CD4-positive, alpha-beta T cell (primary cell): Measurements from ENCODE around the gene MFN1. TPM values are rescaled to one million over a fixed set of nuclear protein-coding genes. Genes with fewer than 3 reads are reported as not detected.

Experiments used
- ATAC-seq: fragments of 200-7000 bp; cut with Tn5 transposase; one replicate; pipeline ENCODE4 v1.10.0; 2022; ENCODE audit warnings: mild to moderate bottlenecking; ENCODE audit not compliant: poor library complexity
- CTCF ChIA-PET: fragments of 350-600 bp; sonication (Branson Sonifier 250); formaldehyde crosslinking; loops from one replicate; lab custom pipeline; 2021; ENCODE audit warnings: antibody characterized with exemption, inconsistent platforms; lab: Charles Lee
- POLR2A ChIA-PET: fragments of 350-600 bp; sonication (Branson Sonifier 250); formaldehyde crosslinking; loops from one replicate; lab custom pipeline; 2021; ENCODE audit warnings: antibody characterized with exemption, inconsistent platforms; lab: Charles Lee
- DNase-seq, 14 experiments: peaks; one replicate each; pipeline ENCODE4 v3.0.0-alpha.2; 2013 to 2020; ENCODE audit warnings: mixed read lengths in 2 of 14
- H3K27ac ChIP-seq, 2 donors: one replicate each; pipeline versions ENCODE4 v1.5.1 to v1.7.0; 2013; ENCODE audit warnings: low read length in 2 of 2, low read depth in 1 of 2, mild to moderate bottlenecking in 1 of 2
- H3K27me3 ChIP-seq, 2 experiments: 1 replicate in 1 of 2; 2 replicates in 1 of 2; pipeline versions ENCODE4 v1.6.1 to v1.7.0; 2013; ENCODE audit warnings: low read length in 2 of 2, control low read depth in 1 of 2, mild to moderate bottlenecking in 1 of 2, moderate library complexity in 1 of 2; ENCODE audit not compliant: insufficient read depth in 2 of 2, control insufficient read depth in 1 of 2
- H3K36me3 ChIP-seq: one replicate; pipeline ENCODE4 v1.6.1; 2013; ENCODE audit warnings: low read length, control low read depth; ENCODE audit not compliant: insufficient read depth
- H3K4me1 ChIP-seq: one replicate; pipeline ENCODE4 v1.6.1; 2013; ENCODE audit warnings: low read length, control low read depth; ENCODE audit not compliant: insufficient read depth
- H3K4me3 ChIP-seq: one replicate; pipeline ENCODE4 v1.5.1; 2013; ENCODE audit warnings: mild to moderate bottlenecking, low read length, moderate library complexity
- H3K9me3 ChIP-seq, 2 experiments: 1 replicate in 1 of 2; 2 replicates in 1 of 2; pipeline versions ENCODE4 v1.6.1 to v1.7.0; 2013; ENCODE audit warnings: low read length in 2 of 2, mild to moderate bottlenecking in 2 of 2, control low read depth in 1 of 2, moderate library complexity in 1 of 2; ENCODE audit not compliant: control insufficient read depth in 1 of 2, insufficient read depth in 1 of 2
- H3K27ac Mint-ChIP-seq: one replicate; pipeline ENCODE4 v1.8.0; 2020; ENCODE audit warnings: mixed read lengths
- H3K27me3 Mint-ChIP-seq: one replicate; pipeline ENCODE4 v1.8.0; 2021; ENCODE audit warnings: mixed read lengths
- H3K36me3 Mint-ChIP-seq: one replicate; pipeline ENCODE4 v1.8.0; 2021; ENCODE audit warnings: low read depth, mixed read lengths
- H3K4me1 Mint-ChIP-seq: one replicate; pipeline ENCODE4 v1.8.0; 2021; ENCODE audit warnings: low read depth, mixed read lengths
- H3K4me3 Mint-ChIP-seq: one replicate; pipeline ENCODE4 v1.8.0; 2020; ENCODE audit warnings: mild to moderate bottlenecking, mixed read lengths
- H3K9me3 Mint-ChIP-seq: one replicate; pipeline ENCODE4 v1.8.0; 2020; ENCODE audit warnings: mixed read lengths
- CTCF ChIP-seq: fragments of 200-600 bp; IDR thresholded peaks from one replicate; pipeline ENCODE4 v1.8.0; 2022; ENCODE audit warnings: antibody characterized with exemption, mild to moderate bottlenecking
- intact Hi-C, 2 experiments: fragments of 100-400 bp; cut with DNase I in 1 of 2; cut with micrococcal nuclease in 1 of 2; formaldehyde crosslinking; loops; one replicate each; pipeline versions ENCODE4 v1.15.1 to v1.9.0; 2023 to 2025; cut with DNase I, micrococcal nuclease
- total RNA-seq, 174 experiments: library from RNA in 2 of 174; stranded (reverse) in 2 of 174; gene quantifications; one replicate each; pipeline ENCODE4 v1.2.3 and lab custom pipeline; 2021 to 2026

Gene MFN1
- total RNA-seq, 2 experiments from 2014 or later: 20.7 to 26.1 TPM

DNA sequence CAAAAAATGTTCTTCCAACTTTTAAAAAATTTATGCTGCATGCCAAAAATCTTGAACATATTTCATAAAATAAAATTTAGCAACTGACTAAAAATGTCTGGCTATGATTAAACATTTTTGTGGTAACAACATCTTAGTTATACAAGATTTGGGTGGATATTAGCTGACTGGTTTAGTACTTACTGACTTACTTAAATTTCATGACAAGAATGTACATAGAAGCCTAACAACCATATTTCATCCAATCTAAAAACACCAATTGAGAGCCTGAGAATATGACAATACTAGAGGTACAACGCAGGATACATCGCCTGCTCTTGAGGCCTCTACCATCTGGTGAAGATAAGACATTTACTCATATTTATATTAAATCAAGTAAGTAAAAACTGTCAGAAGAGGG is 69.2 kb downstream of the MFN1 start:
- Mint-ChIP-seq H3K27ac (no peak overlapping the region), H3K36me3 (no peaks in the 10 kb centered on the region), H3K9me3 (no peaks in the 10 kb centered on the region), H3K4me1 (no peaks in the 10 kb centered on the region), H3K27me3 (no peaks in the 10 kb centered on the region), H3K4me3 (no peak overlapping the region)
- no peak for TF ChIP-seq CTCF
- Histone ChIP-seq H3K27ac (no peak overlapping the region), H3K9me3 (no peaks in the 10 kb centered on the region), H3K4me3 (no peak overlapping the region), H3K36me3 (no peaks in the 10 kb centered on the region), H3K4me1 (no peaks in the 10 kb centered on the region), H3K27me3 (no peaks in the 10 kb centered on the region)
- ATAC-seq (no peak), DNase-seq (no peak)
- ChIA-PET POLR2A (no interaction called here), CTCF (no interaction called here)
- intact Hi-C loops: no loop called here

- no peaks in the 10 kb centered on the region for H3K36me3 ChIP-seq
- no peak overlapping the region for H3K4me3 ChIP-seq
- no peak for TF ChIP-seq CTCF
- Mint-ChIP-seq H3K27ac (no peak overlapping the region), H3K9me3 (no peaks in the 10 kb centered on the region), H3K4me1 (no peaks in the 10 kb centered on the region), H3K36me3 (no peaks in the 10 kb centered on the region), H3K27me3 (no peaks in the 10 kb centered on the region), H3K4me3 (no peak overlapping the region)
- ChIA-PET POLR2A (interaction anchor here (0.6 kb wide), 1 partner anchor 26 kb away, joined by 3 read pairs; no protein-coding TSS in a partner anchor), CTCF (no interaction called here)
- intact Hi-C loops: no loop called here
- no peaks in the 10 kb centered on the region for H3K9me3 ChIP-seq
- DNase-seq (no peak), ATAC-seq (no peak)
- no peak overlapping the region for H3K27ac ChIP-seq
- no peaks in the 10 kb centered on the region for H3K27me3 ChIP-seq
- H3K4me1 ChIP-seq: no peaks in the 10 kb centered on the region
Measured at GRCh38 chr3:179418610-179419009, 71.1 kb downstream of the MFN1 start.

DNA sequence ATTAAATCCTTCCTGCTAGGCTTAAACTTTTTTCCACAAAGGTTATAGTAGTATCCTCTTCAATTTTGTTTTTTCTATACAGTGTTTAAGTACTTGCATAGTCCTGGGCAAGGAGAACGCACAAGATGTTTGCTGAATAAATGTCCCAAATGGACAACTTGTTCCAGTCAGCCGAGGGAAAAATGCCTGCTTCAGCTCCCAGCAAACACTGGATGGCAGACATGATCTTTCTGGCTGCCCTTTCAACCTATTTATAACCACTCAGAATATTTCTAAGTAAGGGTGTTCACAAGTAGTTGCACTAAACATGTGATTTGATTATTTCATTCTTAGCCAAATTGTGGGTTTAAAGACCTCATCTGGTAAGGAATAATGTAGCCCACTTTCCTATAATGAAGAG is 74.0 kb downstream of the MFN1 start:
- ChIA-PET CTCF (no interaction called here), POLR2A (no interaction called here)
- no peak overlapping the region for H3K4me3 Mint-ChIP-seq
- Histone ChIP-seq H3K9me3 (no peaks in the 10 kb centered on the region), H3K4me3 (no peak overlapping the region), H3K27me3 (no peaks in the 10 kb centered on the region), H3K27ac (no peak overlapping the region), H3K4me1 (no peaks in the 10 kb centered on the region), H3K36me3 (no peaks in the 10 kb centered on the region)
- no peaks in the 10 kb centered on the region for H3K4me1 Mint-ChIP-seq
- H3K27ac Mint-ChIP-seq: no peak overlapping the region
- TF ChIP-seq CTCF: no peak
- ATAC-seq: no peak
- H3K27me3 Mint-ChIP-seq: no peaks in the 10 kb centered on the region
- H3K36me3 Mint-ChIP-seq: no peaks in the 10 kb centered on the region
- intact Hi-C loops: no loop called here
- DNase-seq: no peak
- H3K9me3 Mint-ChIP-seq: no peaks in the 10 kb centered on the region
